K562 (cell line): ENCODE data around the gene ZC3H15. TPM values are rescaled to one million over a fixed set of nuclear protein-coding genes. Genes with fewer than 3 reads are reported as not detected.

ENCODE experiments used
- CREB1 ChIP-seq, 2 experiments: sonication (generic) in 1 of 2; formaldehyde crosslinking in 1 of 2; IDR thresholded peaks; 2 replicates each; pipeline versions ENCODE4 v1.6.1 to v1.8.0; 2012 to 2022; ENCODE audit warnings: inconsistent platforms in 1 of 2, mild to moderate bottlenecking in 1 of 2, missing genetic modification reagents in 1 of 2, moderate library complexity in 1 of 2
- MEIS2 ChIP-seq: fragments of 450-650 bp; IDR thresholded peaks from 2 replicates; pipeline ENCODE4 v1.6.1; 2014; ENCODE audit warnings: mild to moderate bottlenecking; ENCODE audit not compliant: partially characterized antibody
- RNF2 ChIP-seq: sonication (generic); IDR thresholded peaks from 2 replicates; pipeline ENCODE4 v1.6.1; 2016
- SIN3B ChIP-seq: fragments of 450-650 bp; IDR thresholded peaks from 2 replicates; pipeline ENCODE4 v1.6.1; 2017; ENCODE audit warnings: low read depth, mild to moderate bottlenecking, moderate library complexity
- polyA plus RNA-seq, 8 experiments: library from polyadenylated mRNA; depleted of rRNA in 4 of 8; stranded (reverse) in 5 of 8; unstranded in 3 of 8; fragments of >200 nt; fragmentation: Nextera tagmentation in 2 of 8; fragmentation: Illumina TruSeq in 1 of 8; extraction: Ambion mirVana in 2 of 8; extraction: Trizol in 1 of 8; gene quantifications; 2 replicates each; pipeline versions ENCODE4 v1.2.1 to v1.2.3, GENCODE V29; 2011 to 2014; ENCODE audit warnings: inconsistent platforms in 1 of 8, missing spikeins in 1 of 8
- total RNA-seq, 7 experiments: library from RNA; depleted of rRNA in 6 of 7; stranded (reverse); fragments of >200 nt in 6 of 7; fragmentation: Illumina TruSeq in 2 of 7; extraction: Trizol in 2 of 7; gene quantifications; 2 replicates each; pipeline versions ENCODE4 v1.2.1 to v1.2.3, GENCODE V29; 2011 to 2021; ENCODE audit warnings: low replicate concordance in 1 of 7
- TF ChIP-seq, protein P1 (sequence below): sonication (generic); formaldehyde crosslinking; IDR thresholded peaks from 2 replicates; pipeline ENCODE4 v1.4.0; 2020; ENCODE audit warnings: mild to moderate bottlenecking, missing genetic modification reagents
- TF ChIP-seq, protein P2 (sequence below), 2 experiments: fragments of 450-650 bp; IDR thresholded peaks; 2 replicates each; pipeline ENCODE4 v1.6.1; 2018; ENCODE audit warnings: mild to moderate bottlenecking in 2 of 2, low read depth in 1 of 2; ENCODE audit not compliant: partially characterized antibody in 2 of 2
- TF ChIP-seq, protein P3 (sequence below): fragments of 450-650 bp; formaldehyde crosslinking; IDR thresholded peaks from 2 replicates; pipeline ENCODE4 v1.4.0; 2020; ENCODE audit warnings: mild to moderate bottlenecking, moderate library complexity
- TF ChIP-seq, protein P4 (sequence below): fragments of 450-650 bp; IDR thresholded peaks from 2 replicates; pipeline ENCODE4 v1.6.1; 2017; ENCODE audit warnings: antibody characterized with exemption
- TF ChIP-seq, protein P5 (sequence below): sonication (generic); formaldehyde crosslinking; IDR thresholded peaks from 2 replicates; pipeline ENCODE4 v1.9.0; 2022; ENCODE audit warnings: mild to moderate bottlenecking, missing genetic modification reagents
- TF ChIP-seq, protein P6 (sequence below): fragments of 450-650 bp; IDR thresholded peaks from 2 replicates; pipeline ENCODE4 v1.7.1; 2018; ENCODE audit warnings: mild to moderate bottlenecking, low read depth; ENCODE audit not compliant: partially characterized antibody

The ZC3H15 gene
- total and polyA plus RNA-seq, 9 of the 15 experiments (the other 6 are each of a cell fraction or from before 2014, with no cell fraction given), result 132 to 286 (median 189) TPM

DNA sequence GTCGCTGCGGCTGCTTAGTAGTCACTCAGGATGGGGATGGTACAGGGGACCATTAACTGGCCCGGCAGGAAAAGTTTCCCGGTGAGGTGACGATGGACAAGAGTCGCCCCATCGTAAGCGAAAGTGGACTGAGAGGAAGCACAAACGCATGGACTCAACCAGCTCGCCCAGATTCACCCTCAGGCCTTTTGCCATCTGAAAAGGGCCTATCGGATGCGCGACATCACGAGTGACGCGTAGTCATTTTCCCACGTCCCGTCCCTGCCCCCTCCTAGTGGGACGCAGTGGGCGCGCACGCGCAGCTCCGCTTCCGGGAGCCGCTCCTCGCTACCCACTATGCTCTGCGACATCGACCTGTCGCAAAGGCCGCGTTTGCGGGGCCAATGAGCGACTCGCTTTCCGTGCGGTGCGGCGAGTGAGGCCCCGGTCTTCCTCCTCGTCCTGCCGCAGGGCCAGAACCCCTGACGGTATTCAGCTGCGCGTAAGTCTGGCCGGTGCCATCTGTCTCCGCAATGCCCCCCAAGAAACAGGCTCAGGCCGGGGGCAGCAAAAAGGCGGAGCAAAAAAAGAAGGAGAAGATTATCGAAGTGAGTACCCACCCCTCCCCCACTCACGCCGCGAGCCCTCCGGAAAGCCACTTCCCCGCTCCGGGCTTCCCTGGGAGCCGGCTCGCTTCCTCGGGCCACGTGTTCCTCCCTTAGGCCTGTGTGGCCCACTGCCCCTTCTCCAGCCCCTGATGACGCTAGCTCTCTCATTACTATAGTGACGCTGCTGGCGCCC is at the start of gene ZC3H15 (continued):
- TF ChIP-seq RNF2, result peak; percentile 84
- peak; percentile 93 for TF ChIP-seq MEIS2
- peak; percentile 64; the same call in 1 of the 2 replicates for TF ChIP-seq SIN3B
- TF ChIP-seq, protein P1, sequence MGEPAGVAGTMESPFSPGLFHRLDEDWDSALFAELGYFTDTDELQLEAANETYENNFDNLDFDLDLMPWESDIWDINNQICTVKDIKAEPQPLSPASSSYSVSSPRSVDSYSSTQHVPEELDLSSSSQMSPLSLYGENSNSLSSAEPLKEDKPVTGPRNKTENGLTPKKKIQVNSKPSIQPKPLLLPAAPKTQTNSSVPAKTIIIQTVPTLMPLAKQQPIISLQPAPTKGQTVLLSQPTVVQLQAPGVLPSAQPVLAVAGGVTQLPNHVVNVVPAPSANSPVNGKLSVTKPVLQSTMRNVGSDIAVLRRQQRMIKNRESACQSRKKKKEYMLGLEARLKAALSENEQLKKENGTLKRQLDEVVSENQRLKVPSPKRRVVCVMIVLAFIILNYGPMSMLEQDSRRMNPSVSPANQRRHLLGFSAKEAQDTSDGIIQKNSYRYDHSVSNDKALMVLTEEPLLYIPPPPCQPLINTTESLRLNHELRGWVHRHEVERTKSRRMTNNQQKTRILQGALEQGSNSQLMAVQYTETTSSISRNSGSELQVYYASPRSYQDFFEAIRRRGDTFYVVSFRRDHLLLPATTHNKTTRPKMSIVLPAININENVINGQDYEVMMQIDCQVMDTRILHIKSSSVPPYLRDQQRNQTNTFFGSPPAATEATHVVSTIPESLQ (CRISPR knock-in tag), result peak; percentile 75; the same call in 1 of the 2 replicates
- TF ChIP-seq CREB1 (IDR thresholded peaks at IDR 0.05), result peak; percentile 82
- peak; percentile 87 for TF ChIP-seq CREB1 (CRISPR knock-in tag; IDR thresholded peaks at IDR 0.05)
- TF ChIP-seq, protein P2, sequence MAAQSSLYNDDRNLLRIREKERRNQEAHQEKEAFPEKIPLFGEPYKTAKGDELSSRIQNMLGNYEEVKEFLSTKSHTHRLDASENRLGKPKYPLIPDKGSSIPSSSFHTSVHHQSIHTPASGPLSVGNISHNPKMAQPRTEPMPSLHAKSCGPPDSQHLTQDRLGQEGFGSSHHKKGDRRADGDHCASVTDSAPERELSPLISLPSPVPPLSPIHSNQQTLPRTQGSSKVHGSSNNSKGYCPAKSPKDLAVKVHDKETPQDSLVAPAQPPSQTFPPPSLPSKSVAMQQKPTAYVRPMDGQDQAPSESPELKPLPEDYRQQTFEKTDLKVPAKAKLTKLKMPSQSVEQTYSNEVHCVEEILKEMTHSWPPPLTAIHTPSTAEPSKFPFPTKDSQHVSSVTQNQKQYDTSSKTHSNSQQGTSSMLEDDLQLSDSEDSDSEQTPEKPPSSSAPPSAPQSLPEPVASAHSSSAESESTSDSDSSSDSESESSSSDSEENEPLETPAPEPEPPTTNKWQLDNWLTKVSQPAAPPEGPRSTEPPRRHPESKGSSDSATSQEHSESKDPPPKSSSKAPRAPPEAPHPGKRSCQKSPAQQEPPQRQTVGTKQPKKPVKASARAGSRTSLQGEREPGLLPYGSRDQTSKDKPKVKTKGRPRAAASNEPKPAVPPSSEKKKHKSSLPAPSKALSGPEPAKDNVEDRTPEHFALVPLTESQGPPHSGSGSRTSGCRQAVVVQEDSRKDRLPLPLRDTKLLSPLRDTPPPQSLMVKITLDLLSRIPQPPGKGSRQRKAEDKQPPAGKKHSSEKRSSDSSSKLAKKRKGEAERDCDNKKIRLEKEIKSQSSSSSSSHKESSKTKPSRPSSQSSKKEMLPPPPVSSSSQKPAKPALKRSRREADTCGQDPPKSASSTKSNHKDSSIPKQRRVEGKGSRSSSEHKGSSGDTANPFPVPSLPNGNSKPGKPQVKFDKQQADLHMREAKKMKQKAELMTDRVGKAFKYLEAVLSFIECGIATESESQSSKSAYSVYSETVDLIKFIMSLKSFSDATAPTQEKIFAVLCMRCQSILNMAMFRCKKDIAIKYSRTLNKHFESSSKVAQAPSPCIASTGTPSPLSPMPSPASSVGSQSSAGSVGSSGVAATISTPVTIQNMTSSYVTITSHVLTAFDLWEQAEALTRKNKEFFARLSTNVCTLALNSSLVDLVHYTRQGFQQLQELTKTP (IDR thresholded peaks at IDR 0.05; ENCODE audit: low read depth in 1 of 2, partially characterized antibody in 2 of 2), result peak in 1 of 2 experiments; percentile 48
- TF ChIP-seq, protein P3, sequence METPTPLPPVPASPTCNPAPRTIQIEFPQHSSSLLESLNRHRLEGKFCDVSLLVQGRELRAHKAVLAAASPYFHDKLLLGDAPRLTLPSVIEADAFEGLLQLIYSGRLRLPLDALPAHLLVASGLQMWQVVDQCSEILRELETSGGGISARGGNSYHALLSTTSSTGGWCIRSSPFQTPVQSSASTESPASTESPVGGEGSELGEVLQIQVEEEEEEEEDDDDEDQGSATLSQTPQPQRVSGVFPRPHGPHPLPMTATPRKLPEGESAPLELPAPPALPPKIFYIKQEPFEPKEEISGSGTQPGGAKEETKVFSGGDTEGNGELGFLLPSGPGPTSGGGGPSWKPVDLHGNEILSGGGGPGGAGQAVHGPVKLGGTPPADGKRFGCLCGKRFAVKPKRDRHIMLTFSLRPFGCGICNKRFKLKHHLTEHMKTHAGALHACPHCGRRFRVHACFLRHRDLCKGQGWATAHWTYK, result no peak
- TF ChIP-seq, protein P4, sequence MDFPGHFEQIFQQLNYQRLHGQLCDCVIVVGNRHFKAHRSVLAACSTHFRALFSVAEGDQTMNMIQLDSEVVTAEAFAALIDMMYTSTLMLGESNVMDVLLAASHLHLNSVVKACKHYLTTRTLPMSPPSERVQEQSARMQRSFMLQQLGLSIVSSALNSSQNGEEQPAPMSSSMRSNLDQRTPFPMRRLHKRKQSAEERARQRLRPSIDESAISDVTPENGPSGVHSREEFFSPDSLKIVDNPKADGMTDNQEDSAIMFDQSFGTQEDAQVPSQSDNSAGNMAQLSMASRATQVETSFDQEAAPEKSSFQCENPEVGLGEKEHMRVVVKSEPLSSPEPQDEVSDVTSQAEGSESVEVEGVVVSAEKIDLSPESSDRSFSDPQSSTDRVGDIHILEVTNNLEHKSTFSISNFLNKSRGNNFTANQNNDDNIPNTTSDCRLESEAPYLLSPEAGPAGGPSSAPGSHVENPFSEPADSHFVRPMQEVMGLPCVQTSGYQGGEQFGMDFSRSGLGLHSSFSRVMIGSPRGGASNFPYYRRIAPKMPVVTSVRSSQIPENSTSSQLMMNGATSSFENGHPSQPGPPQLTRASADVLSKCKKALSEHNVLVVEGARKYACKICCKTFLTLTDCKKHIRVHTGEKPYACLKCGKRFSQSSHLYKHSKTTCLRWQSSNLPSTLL, result no peak
- TF ChIP-seq, protein P5, sequence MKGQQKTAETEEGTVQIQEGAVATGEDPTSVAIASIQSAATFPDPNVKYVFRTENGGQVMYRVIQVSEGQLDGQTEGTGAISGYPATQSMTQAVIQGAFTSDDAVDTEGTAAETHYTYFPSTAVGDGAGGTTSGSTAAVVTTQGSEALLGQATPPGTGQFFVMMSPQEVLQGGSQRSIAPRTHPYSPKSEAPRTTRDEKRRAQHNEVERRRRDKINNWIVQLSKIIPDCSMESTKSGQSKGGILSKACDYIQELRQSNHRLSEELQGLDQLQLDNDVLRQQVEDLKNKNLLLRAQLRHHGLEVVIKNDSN (CRISPR knock-in tag), result peak; percentile 69; the same call in 1 of the 2 replicates
- TF ChIP-seq, protein P6, sequence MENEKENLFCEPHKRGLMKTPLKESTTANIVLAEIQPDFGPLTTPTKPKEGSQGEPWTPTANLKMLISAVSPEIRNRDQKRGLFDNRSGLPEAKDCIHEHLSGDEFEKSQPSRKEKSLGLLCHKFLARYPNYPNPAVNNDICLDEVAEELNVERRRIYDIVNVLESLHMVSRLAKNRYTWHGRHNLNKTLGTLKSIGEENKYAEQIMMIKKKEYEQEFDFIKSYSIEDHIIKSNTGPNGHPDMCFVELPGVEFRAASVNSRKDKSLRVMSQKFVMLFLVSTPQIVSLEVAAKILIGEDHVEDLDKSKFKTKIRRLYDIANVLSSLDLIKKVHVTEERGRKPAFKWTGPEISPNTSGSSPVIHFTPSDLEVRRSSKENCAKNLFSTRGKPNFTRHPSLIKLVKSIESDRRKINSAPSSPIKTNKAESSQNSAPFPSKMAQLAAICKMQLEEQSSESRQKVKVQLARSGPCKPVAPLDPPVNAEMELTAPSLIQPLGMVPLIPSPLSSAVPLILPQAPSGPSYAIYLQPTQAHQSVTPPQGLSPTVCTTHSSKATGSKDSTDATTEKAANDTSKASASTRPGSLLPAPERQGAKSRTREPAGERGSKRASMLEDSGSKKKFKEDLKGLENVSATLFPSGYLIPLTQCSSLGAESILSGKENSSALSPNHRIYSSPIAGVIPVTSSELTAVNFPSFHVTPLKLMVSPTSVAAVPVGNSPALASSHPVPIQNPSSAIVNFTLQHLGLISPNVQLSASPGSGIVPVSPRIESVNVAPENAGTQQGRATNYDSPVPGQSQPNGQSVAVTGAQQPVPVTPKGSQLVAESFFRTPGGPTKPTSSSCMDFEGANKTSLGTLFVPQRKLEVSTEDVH, result peak; percentile 79
